Measurements from ENCODE around the gene CHAC2.
"Not testable (repeated sequence)": the region's sequence is repeated elsewhere in the genome, so short reads cannot be mapped to it uniquely, and the experiment has no call there.

The CHAC2 gene

GRCh38 chr2:53767405-53768241 lies at the start of gene CHAC2:
Gene CHAC2, plus strand, starts transcription at chr2:53767804. Its CDS starts 83 bp downstream, at chr2:53767887.
- peak; percentile 89 for DNase-seq

- DNase-seq: not testable (repeated sequence)
These were observed 46.7 kb upstream of the CHAC2 start for GRCh38 chr2:53720944-53721343.

GRCh38 chr2:53724536-53724935 lies 43.1 kb upstream of the CHAC2 start:
- DNase-seq: no peak

- DNase-seq: no peak
These were observed 41.9 kb upstream of the CHAC2 start for GRCh38 chr2:53725662-53726061.

- DNase-seq: no peak
These were observed 39.7 kb upstream of the CHAC2 start for GRCh38 chr2:53727921-53728320.

GRCh38 chr2:53729143-53729762 lies 38.4 kb upstream of the CHAC2 start:
- no peak for DNase-seq

- no peak for DNase-seq
These were observed 30.5 kb upstream of the CHAC2 start for GRCh38 chr2:53737091-53737490.

- no peak for DNase-seq
These were observed 28.6 kb upstream of the CHAC2 start for GRCh38 chr2:53739032-53739431.

GRCh38 chr2:53740170-53740569 lies 27.4 kb upstream of the CHAC2 start:
- no peak for DNase-seq

- DNase-seq: no peak
These were observed 23.1 kb upstream of the CHAC2 start for GRCh38 chr2:53744395-53745065.

- DNase-seq: no peak
These were observed 17.4 kb upstream of the CHAC2 start for GRCh38 chr2:53750041-53750768.

GRCh38 chr2:53751728-53752127 lies 15.9 kb upstream of the CHAC2 start:
- no peak for DNase-seq

GRCh38 chr2:53752385-53752784 lies 15.2 kb upstream of the CHAC2 start:
- no peak for DNase-seq

- no peak for DNase-seq
These were observed 14.6 kb upstream of the CHAC2 start for GRCh38 chr2:53753041-53753440.

- no peak for DNase-seq
These were observed 12.5 kb upstream of the CHAC2 start for GRCh38 chr2:53755121-53755520.

- DNase-seq: no peak
These were observed 11.0 kb upstream of the CHAC2 start for GRCh38 chr2:53756644-53757043.

GRCh38 chr2:53757206-53757605 lies 10.4 kb upstream of the CHAC2 start:
- not testable (repeated sequence) for DNase-seq

- DNase-seq: no peak
These were observed 1.8 kb upstream of the CHAC2 start for GRCh38 chr2:53765767-53766166.

- DNase-seq: no peak
These were observed 588 bp downstream of the CHAC2 start for GRCh38 chr2:53768242-53768542.

- DNase-seq: no peak
These were observed 1.8 kb downstream of the CHAC2 start for GRCh38 chr2:53769318-53769945.

GRCh38 chr2:53770264-53770663 lies 2.7 kb downstream of the CHAC2 start:
- DNase-seq: no peak

- no peak for DNase-seq
These were observed 9.5 kb downstream of the CHAC2 start for GRCh38 chr2:53777134-53777533.
